Endothelial cell of umbilical vein (primary cell): ENCODE results near the gene TMEM170B. TPM values are rescaled to one million over a fixed set of nuclear protein-coding genes. Genes with fewer than 3 reads are reported as not detected.

Source experiments
- BruUV-seq: library from RNA; stranded (reverse); fragments of 400-500 nt; replicated peaks from 2 replicates; lab custom pipeline; 2021; lab: Mats Ljungman, UMichigan
- CTCF ChIA-PET: fragments of 300-600, 350-600 bp; sonication (Branson Sonifier 250); formaldehyde crosslinking; loops from one replicate; lab custom pipeline; 2021; ENCODE audit warnings: antibody characterized with exemption, inconsistent platforms; lab: Charles Lee
- POLR2A ChIA-PET: fragments of 300-600, 350-600 bp; sonication (Branson Sonifier 250); formaldehyde crosslinking; loops from one replicate; lab custom pipeline; 2021; ENCODE audit warnings: antibody characterized with exemption, inconsistent platforms; lab: Charles Lee
- DNase-seq: peaks from one replicate; pipeline ENCODE4 v3.0.0-alpha.2; 2011; ENCODE audit warnings: low read depth, low spot score
- FAIRE-seq: peaks from 2 replicates; lab custom pipeline; 2011; peaks lifted over from hg19 to GRCh38; lab: Jason Lieb, UNC
- H2AFZ ChIP-seq: 2 replicates; pipeline ENCODE4 v1.6.0; 2012; ENCODE audit warnings: low read depth, low read length, control low read depth, inconsistent platforms
- H3K27ac ChIP-seq: 2 replicates; pipeline ENCODE4 v1.5.1; 2011; ENCODE audit warnings: low read depth, mild to moderate bottlenecking, control low read depth, low read length, moderate library complexity; ENCODE audit not compliant: insufficient read depth
- H3K27me3 ChIP-seq, 2 experiments: 2 replicates each; pipeline versions ENCODE4 v1.6.0 to v1.6.1; 2011; ENCODE audit warnings: low read length in 2 of 2, mixed read lengths in 1 of 2; ENCODE audit not compliant: control insufficient read depth in 2 of 2, insufficient read depth in 2 of 2
- H3K36me3 ChIP-seq, 2 experiments: 2 replicates in 1 of 2; 3 replicates in 1 of 2; pipeline ENCODE4 v1.5.1; 2011; ENCODE audit warnings: low read length in 2 of 2, mild to moderate bottlenecking in 1 of 2, moderate library complexity in 1 of 2; ENCODE audit not compliant: control insufficient read depth in 2 of 2, insufficient read depth in 2 of 2; ENCODE audit errors: extremely low read depth in 1 of 2
- H3K4me1 ChIP-seq: 3 replicates; pipeline ENCODE4 v1.5.1; 2011; ENCODE audit warnings: mild to moderate bottlenecking, low read length; ENCODE audit not compliant: control insufficient read depth, insufficient read depth; ENCODE audit errors: extremely low read depth
- H3K4me2 ChIP-seq: 2 replicates; pipeline ENCODE4 v1.6.1; 2011; ENCODE audit warnings: low read length, control low read depth, mixed read lengths; ENCODE audit not compliant: insufficient read depth
- H3K4me3 ChIP-seq, 3 experiments: fragments of 200-600 bp in 1 of 3; sonication (generic), shearing (Covaris generic) in 1 of 3; replicated peaks in 1 of 3; 2 replicates each; pipeline ENCODE4 v1.5.1; 2011 to 2016; ENCODE audit warnings: control low read depth in 3 of 3, low read length in 3 of 3, mild to moderate bottlenecking in 2 of 3, inconsistent platforms in 1 of 3, low read depth in 1 of 3, moderate library complexity in 1 of 3; ENCODE audit not compliant: insufficient read depth in 1 of 3
- H3K79me2 ChIP-seq: 2 replicates; pipeline ENCODE4 v1.6.0; 2012; ENCODE audit warnings: low read length, inconsistent platforms; ENCODE audit not compliant: control insufficient read depth, insufficient read depth
- H3K9ac ChIP-seq: replicated peaks from 2 replicates; pipeline ENCODE3; 2011; ENCODE audit warnings: low read length, control low read depth; ENCODE audit not compliant: insufficient read depth; ENCODE audit errors: extremely low read depth
- H3K9me1 ChIP-seq: replicated peaks from 3 replicates; pipeline ENCODE4 v1.6.0; 2011; ENCODE audit warnings: mild to moderate bottlenecking, low read length; ENCODE audit not compliant: control insufficient read depth, insufficient read depth; ENCODE audit errors: extremely low read depth
- H3K9me3 ChIP-seq: replicated peaks from 2 replicates; pipeline ENCODE4 v1.5.1; 2012; ENCODE audit warnings: low read length, inconsistent platforms; ENCODE audit not compliant: control insufficient read depth, insufficient read depth
- H4K20me1 ChIP-seq: replicated peaks from 2 replicates; pipeline ENCODE3; 2011; ENCODE audit warnings: mild to moderate bottlenecking, low read length; ENCODE audit not compliant: control insufficient read depth, insufficient read depth; ENCODE audit errors: extremely low read depth
- EZH2 ChIP-seq: IDR thresholded peaks from 2 replicates; pipeline ENCODE4 v1.6.1; 2012; ENCODE audit warnings: borderline replicate concordance, low read depth, mild to moderate bottlenecking, moderate library complexity, low read length, inconsistent platforms; ENCODE audit not compliant: severe bottlenecking
- FOS ChIP-seq: IDR thresholded peaks from 2 replicates; pipeline ENCODE4 v1.6.1; 2011; ENCODE audit warnings: mild to moderate bottlenecking, low read length, moderate library complexity, borderline replicate concordance; ENCODE audit not compliant: insufficient read depth
- GATA2 ChIP-seq: IDR thresholded peaks from 2 replicates; pipeline ENCODE4 v1.7.0; 2011; ENCODE audit warnings: low read depth, mild to moderate bottlenecking, moderate library complexity, mixed read lengths, low read length; ENCODE audit not compliant: insufficient read length, insufficient read depth
- JUN ChIP-seq: IDR thresholded peaks from 2 replicates; pipeline ENCODE4 v1.6.1; 2011; ENCODE audit warnings: borderline replicate concordance, low read depth; ENCODE audit not compliant: insufficient read length, insufficient read depth
- MAX ChIP-seq: IDR thresholded peaks from 2 replicates; pipeline ENCODE4 v1.6.1; 2011; ENCODE audit not compliant: insufficient read depth, insufficient read length
- MYC ChIP-seq: IDR thresholded peaks from one replicate; pipeline ENCODE4 v1.6.1; 2011; ENCODE audit warnings: mild to moderate bottlenecking, low read depth, low read length
- POLR2A ChIP-seq: IDR thresholded peaks from 2 replicates; pipeline ENCODE4 v1.6.1; 2012; ENCODE audit warnings: low read depth, mild to moderate bottlenecking, control low read depth, low read length
- POLR2AphosphoS5 ChIP-seq: IDR thresholded peaks from 2 replicates; pipeline ENCODE4 v1.6.1; 2012; ENCODE audit warnings: low read depth, mild to moderate bottlenecking, control low read depth, low read length, moderate library complexity; ENCODE audit not compliant: insufficient read depth
- dilution Hi-C: fragments of 300-500 bp; cut with MboI; formaldehyde crosslinking; loops from one replicate; pipeline ENCODE4 v1.15.0; 2019; ENCODE audit warnings: low sequenced_read_pairs; ENCODE audit not compliant: extremely low pct_ligation_motif_present
- intact Hi-C: fragments of 100-400 bp; cut with micrococcal nuclease; formaldehyde crosslinking; loops from one replicate; pipeline ENCODE4 v1.10.0; 2022
- polyA plus RNA-seq, 4 experiments: library from polyadenylated mRNA; depleted of rRNA in 3 of 4; stranded (reverse) in 3 of 4; unstranded in 1 of 4; fragments of >200 nt; gene quantifications; 2 replicates each; pipeline versions ENCODE4 v1.2.1 to v1.2.3, GENCODE V29; 2011 to 2012; ENCODE audit warnings: missing spikeins in 1 of 4
- total RNA-seq: library from RNA; stranded (reverse); gene quantifications from 2 replicates; pipeline ENCODE4 v1.2.3, GENCODE V29; 2021
- TF ChIP-seq, protein P1 (sequence below), 2 donors: IDR thresholded peaks; 1 replicate in 1 of 2; 2 replicates in 1 of 2; pipeline ENCODE4 v1.5.1; 2011; ENCODE audit warnings: low read length in 2 of 2, mild to moderate bottlenecking in 2 of 2, moderate library complexity in 2 of 2, control low read depth in 1 of 2, inconsistent platforms in 1 of 2, low read depth in 1 of 2; ENCODE audit not compliant: insufficient read depth in 1 of 2; ENCODE audit errors: extremely low read depth in 1 of 2

The TMEM170B gene
- total and polyA plus RNA-seq, 2 donors (not counting 3 experiments of a cell fraction or from before 2014, with no cell fraction given), result 1.1 to 4.2 TPM

GRCh38 chr6:11552442-11552841 is 14.9 kb downstream of the TMEM170B start:
- CTCF ChIA-PET, result interaction anchor here (1.0 to 1.7 kb wide), 2 partner anchors 10 to 13 kb away, joined by 3 to 4 read pairs; no protein-coding TSS in a partner anchor
- dilution Hi-C loops, result no loop called here
- POLR2A ChIA-PET, result no interaction called here

More at GRCh38 chr6:11552442-11552841, 14.9 kb downstream of the TMEM170B start:
- no TSS peak for BruUV-seq
- Histone ChIP-seq H3K4me1 (no peaks in the 10 kb centered on the region), H3K36me3 (no peaks in the 10 kb centered on the region), H3K9me1 (no peaks in the 10 kb centered on the region), H3K27me3 (no peaks in the 10 kb centered on the region), H3K9ac (no peak overlapping the region), H4K20me1 (no peaks in the 10 kb centered on the region), H2AFZ (no peak overlapping the region), H3K4me3 (no peak overlapping the region), H3K27ac (no peak overlapping the region), H3K4me2 (no peak overlapping the region), H3K9me3 (no peaks in the 10 kb centered on the region), H3K79me2 (no peaks in the 10 kb centered on the region)
- TF ChIP-seq, protein P1, sequence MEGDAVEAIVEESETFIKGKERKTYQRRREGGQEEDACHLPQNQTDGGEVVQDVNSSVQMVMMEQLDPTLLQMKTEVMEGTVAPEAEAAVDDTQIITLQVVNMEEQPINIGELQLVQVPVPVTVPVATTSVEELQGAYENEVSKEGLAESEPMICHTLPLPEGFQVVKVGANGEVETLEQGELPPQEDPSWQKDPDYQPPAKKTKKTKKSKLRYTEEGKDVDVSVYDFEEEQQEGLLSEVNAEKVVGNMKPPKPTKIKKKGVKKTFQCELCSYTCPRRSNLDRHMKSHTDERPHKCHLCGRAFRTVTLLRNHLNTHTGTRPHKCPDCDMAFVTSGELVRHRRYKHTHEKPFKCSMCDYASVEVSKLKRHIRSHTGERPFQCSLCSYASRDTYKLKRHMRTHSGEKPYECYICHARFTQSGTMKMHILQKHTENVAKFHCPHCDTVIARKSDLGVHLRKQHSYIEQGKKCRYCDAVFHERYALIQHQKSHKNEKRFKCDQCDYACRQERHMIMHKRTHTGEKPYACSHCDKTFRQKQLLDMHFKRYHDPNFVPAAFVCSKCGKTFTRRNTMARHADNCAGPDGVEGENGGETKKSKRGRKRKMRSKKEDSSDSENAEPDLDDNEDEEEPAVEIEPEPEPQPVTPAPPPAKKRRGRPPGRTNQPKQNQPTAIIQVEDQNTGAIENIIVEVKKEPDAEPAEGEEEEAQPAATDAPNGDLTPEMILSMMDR (IDR thresholded peaks at IDR 0.05; ENCODE audit: extremely low read depth in 1 of 2, insufficient read depth in 1 of 2, low read depth in 1 of 2, low read length in 2 of 2), result no peak
- TF ChIP-seq FOS (no peak), GATA2 (no peak), JUN (no peak), EZH2 (no peak), POLR2A (no peak), POLR2AphosphoS5 (no peak), MYC (no peak), MAX (no peak)
- no peak for FAIRE-seq
- intact Hi-C loops, result no loop called here
- DNase-seq, result no peak
